Measurements from ENCODE around the gene OXA1L. TPM values are rescaled to one million over a fixed set of nuclear protein-coding genes. Genes with fewer than 3 reads are reported as not detected.
A peak's percentile ranks its signal among the peaks of the same experiment; 100 is the strongest.
"Not testable (repeated sequence)": the region's sequence is repeated elsewhere in the genome, so short reads cannot be mapped to it uniquely, and the experiment has no call there.

The OXA1L gene
- total and polyA plus RNA-seq, 2 experiments from 2014 or later = 59.4 to 88.1 TPM

DNA sequence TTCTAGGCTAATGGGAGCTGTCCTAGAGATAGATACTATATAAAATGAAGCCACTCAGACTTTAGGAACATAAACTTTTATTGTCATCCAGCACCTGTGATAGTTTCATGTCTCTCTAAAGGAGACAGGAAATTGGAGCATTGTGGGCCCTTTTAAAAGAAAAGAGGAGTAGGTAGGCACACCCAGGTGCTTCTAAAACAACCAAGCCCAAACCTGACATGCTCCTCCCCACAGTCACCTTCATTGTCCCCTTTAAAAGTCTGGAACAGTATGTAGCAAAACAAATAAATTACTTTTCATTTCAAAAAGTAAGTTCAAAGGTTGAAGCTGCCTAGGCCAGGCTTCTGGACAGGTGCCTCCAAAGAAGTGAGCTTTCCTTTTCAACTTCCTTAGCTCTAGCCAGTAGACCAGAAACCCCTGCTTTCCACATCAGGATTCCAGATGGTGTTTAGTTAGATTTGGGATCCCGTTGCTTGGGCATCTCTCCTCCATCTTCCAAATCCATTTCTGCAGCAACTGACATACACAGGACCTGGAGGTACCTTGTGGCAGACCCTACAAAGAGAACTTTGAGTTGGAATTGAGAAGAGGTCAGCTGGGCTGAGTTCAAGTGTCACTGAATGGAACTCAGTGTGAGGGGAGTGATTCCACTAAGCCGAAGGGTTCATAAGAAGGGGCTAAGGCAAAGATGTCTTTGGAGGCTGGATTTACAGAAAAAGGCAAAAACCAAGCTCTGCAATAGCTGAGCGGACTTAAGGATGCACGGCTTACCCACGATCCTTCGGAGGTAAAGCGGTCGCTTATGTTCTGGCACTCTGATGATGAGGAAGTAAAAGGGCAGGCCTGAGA, 6.9 kb downstream of the OXA1L start:
- 97% methylated on average over 8 of the region's 8 CpGs for WGBS (ENCODE audit: low lambda C conversion rate, missing lambda C conversion rate)
- Histone ChIP-seq H4K20me1 (ENCODE audit: insufficient read depth, poor library complexity, severe bottlenecking) (no peaks in the 10 kb centered on the region), H3K27ac (peak overlapping the region; percentile 1), H3K27me3 (no peaks in the 10 kb centered on the region), H3K79me2 (peaks cover 9% of the 10 kb centered on the region), H2AFZ (no peak overlapping the region), H3K4me3 (no peak overlapping the region), H3K4me2 (no peak overlapping the region), H3K9me3 (ENCODE audit: low read depth) (no peaks in the 10 kb centered on the region), H3K9me2 (replicated peaks; ENCODE audit: insufficient read depth) (no peaks in the 10 kb centered on the region), H3K4me1 (ENCODE audit: insufficient read depth) (no peaks in the 10 kb centered on the region), H3K36me3 (replicated peaks; ENCODE audit: insufficient read depth, low read depth) (no peaks in the 10 kb centered on the region)
- DNase-seq (ENCODE audit: low spot score) = no peak
- TF ChIP-seq, protein P1, sequence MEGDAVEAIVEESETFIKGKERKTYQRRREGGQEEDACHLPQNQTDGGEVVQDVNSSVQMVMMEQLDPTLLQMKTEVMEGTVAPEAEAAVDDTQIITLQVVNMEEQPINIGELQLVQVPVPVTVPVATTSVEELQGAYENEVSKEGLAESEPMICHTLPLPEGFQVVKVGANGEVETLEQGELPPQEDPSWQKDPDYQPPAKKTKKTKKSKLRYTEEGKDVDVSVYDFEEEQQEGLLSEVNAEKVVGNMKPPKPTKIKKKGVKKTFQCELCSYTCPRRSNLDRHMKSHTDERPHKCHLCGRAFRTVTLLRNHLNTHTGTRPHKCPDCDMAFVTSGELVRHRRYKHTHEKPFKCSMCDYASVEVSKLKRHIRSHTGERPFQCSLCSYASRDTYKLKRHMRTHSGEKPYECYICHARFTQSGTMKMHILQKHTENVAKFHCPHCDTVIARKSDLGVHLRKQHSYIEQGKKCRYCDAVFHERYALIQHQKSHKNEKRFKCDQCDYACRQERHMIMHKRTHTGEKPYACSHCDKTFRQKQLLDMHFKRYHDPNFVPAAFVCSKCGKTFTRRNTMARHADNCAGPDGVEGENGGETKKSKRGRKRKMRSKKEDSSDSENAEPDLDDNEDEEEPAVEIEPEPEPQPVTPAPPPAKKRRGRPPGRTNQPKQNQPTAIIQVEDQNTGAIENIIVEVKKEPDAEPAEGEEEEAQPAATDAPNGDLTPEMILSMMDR (IDR thresholded peaks at IDR 0.05; ENCODE audit: poor library complexity) = no peak
- TF ChIP-seq EZH2 (IDR thresholded peaks at IDR 0.05; ENCODE audit: borderline replicate concordance) (no peak), EZH2phosphoT487 (IDR thresholded peaks at IDR 0.05; ENCODE audit: low read depth, severe bottlenecking, unreplicated experiment) (no peak)

DNA sequence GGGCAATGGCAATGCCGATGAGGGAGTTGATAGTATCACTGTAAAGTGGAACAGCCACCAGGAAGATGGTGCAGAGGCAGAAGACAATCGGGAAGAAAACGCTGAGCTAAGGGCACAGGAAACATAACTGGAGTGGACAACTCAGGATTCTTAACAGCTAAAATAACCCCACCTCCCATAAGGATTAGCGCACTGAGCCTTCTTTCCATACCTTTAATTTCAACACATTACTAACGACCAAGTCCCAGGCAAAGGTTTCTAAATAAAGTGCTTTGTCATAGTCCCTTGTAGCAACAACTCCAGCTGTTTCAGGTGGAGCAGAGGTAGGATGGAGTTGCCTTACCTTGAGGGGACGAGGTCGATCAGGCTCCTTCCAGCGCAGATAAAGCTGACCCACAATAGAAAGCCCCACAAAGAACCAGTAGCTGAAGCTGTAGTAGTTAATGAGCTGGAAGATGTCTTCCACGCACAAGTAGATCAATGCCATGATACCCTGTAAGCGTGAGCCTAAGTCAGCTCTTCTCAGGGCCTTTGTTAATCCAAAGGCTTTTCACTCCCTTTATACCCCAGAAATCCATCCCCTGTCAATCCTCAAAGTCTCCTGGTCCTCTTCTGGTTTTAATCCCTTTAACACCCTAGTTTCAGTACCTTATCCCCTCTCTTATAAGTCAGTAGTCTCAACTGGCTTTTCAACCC, 7.7 kb downstream of the OXA1L start:
- H3K4me1 ChIP-seq (ENCODE audit: insufficient read depth) = no peaks in the 10 kb centered on the region
- no peak for TF ChIP-seq EZH2 (IDR thresholded peaks at IDR 0.05; ENCODE audit: borderline replicate concordance)
- TF ChIP-seq, protein P1 (IDR thresholded peaks at IDR 0.05; ENCODE audit: poor library complexity) = no peak
- TF ChIP-seq EZH2phosphoT487 (IDR thresholded peaks at IDR 0.05; ENCODE audit: low read depth, severe bottlenecking, unreplicated experiment) = no peak
- no peak overlapping the region for H3K4me2 ChIP-seq
- WGBS (ENCODE audit: low lambda C conversion rate, missing lambda C conversion rate) = 91% methylated on average over 10 of the region's 10 CpGs
- no peaks in the 10 kb centered on the region for H3K36me3 ChIP-seq (replicated peaks; ENCODE audit: insufficient read depth, low read depth)
- no peaks in the 10 kb centered on the region for H3K27me3 ChIP-seq
- no peak for DNase-seq (ENCODE audit: low spot score)
- no peaks in the 10 kb centered on the region for H3K9me2 ChIP-seq (replicated peaks; ENCODE audit: insufficient read depth)
- no peak overlapping the region for H2AFZ ChIP-seq
- H4K20me1 ChIP-seq (ENCODE audit: insufficient read depth, poor library complexity, severe bottlenecking) = no peaks in the 10 kb centered on the region
- H3K9me3 ChIP-seq (ENCODE audit: low read depth) = no peaks in the 10 kb centered on the region
- H3K27ac ChIP-seq = no peak overlapping the region
- H3K79me2 ChIP-seq = peaks cover 3% of the 10 kb centered on the region
- H3K4me3 ChIP-seq = no peak overlapping the region

DNA sequence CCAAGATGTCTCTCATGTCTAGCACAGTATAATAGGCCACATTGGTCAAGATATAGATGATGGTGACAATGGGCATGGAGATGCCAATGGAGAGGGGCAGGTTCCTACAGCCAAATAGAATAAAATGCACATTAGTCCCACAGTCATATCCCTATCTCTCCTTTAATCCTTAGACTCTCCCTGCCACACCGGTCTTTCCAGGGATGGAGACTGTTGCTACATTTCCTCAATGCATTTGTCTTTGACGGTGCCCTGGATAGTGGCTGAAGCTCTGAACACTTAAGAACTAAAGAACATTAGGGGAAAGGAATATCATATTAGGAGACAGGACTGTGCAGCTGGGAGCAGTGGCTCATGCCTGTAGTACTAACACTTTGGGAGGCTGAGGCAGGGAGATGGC, 9.7 kb downstream of the OXA1L start:
- DNase-seq (ENCODE audit: low spot score) = no peak

DNA sequence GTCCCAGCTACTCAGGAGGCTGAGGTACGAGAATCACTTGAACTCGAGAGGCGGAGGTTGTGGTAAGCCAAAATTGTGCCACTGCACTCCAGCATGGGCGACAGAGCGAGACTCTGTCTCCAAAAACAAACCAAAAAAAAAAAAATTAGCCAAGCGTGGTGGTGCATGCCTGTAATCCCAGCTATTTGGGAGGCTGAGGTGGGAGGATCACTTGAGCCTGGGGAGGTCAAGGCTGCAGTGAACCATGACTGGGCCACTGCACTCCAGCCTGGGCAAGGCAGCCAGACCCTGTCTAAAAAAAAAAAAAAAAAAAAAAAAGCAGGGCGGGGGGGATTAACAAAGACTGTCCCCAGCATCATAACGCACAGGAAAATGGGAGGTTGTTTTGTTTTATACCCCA, 10.4 kb downstream of the OXA1L start:
- H3K9me3 ChIP-seq (ENCODE audit: low read depth); H4K20me1 ChIP-seq (ENCODE audit: insufficient read depth, poor library complexity, severe bottlenecking); H2AFZ ChIP-seq; H3K36me3 ChIP-seq (replicated peaks; ENCODE audit: insufficient read depth, low read depth); H3K27me3 ChIP-seq; H3K79me2 ChIP-seq; H3K4me3 ChIP-seq; DNase-seq (ENCODE audit: low spot score); H3K27ac ChIP-seq; H3K4me2 ChIP-seq; H3K9me2 ChIP-seq (replicated peaks; ENCODE audit: insufficient read depth): not testable (repeated sequence)
- WGBS (ENCODE audit: low lambda C conversion rate, missing lambda C conversion rate) = 97% methylated on average over 8 of the region's 8 CpGs
- peaks cover 19% of the 10 kb centered on the region for H3K4me1 ChIP-seq (ENCODE audit: insufficient read depth)

More for the DNA sequence above, 9.7 kb downstream of the OXA1L start:
- peaks cover 14% of the 10 kb centered on the region for H3K4me1 ChIP-seq (ENCODE audit: insufficient read depth)
- H2AFZ ChIP-seq = no peak overlapping the region
- no peaks in the 10 kb centered on the region for H3K36me3 ChIP-seq (replicated peaks; ENCODE audit: insufficient read depth, low read depth)
- no peaks in the 10 kb centered on the region for H3K9me2 ChIP-seq (replicated peaks; ENCODE audit: insufficient read depth)
- no peaks in the 10 kb centered on the region for H3K27me3 ChIP-seq
- 94% methylated on average over 2 of the region's 2 CpGs for WGBS (ENCODE audit: low lambda C conversion rate, missing lambda C conversion rate)
- no peaks in the 10 kb centered on the region for H4K20me1 ChIP-seq (ENCODE audit: insufficient read depth, poor library complexity, severe bottlenecking)
- TF ChIP-seq, protein P1 (IDR thresholded peaks at IDR 0.05; ENCODE audit: poor library complexity) = no peak
- TF ChIP-seq EZH2 (IDR thresholded peaks at IDR 0.05; ENCODE audit: borderline replicate concordance) (no peak), EZH2phosphoT487 (IDR thresholded peaks at IDR 0.05; ENCODE audit: low read depth, severe bottlenecking, unreplicated experiment) (no peak)
- no peak overlapping the region for H3K4me3 ChIP-seq
- H3K79me2 ChIP-seq = peaks cover 2% of the 10 kb centered on the region
- no peak overlapping the region for H3K4me2 ChIP-seq
- H3K9me3 ChIP-seq (ENCODE audit: low read depth) = no peaks in the 10 kb centered on the region
- H3K27ac ChIP-seq = no peak overlapping the region

All from hepatocyte (in vitro differentiated cells).